Immature natural killer cell (primary cell): ENCODE measurements around the gene NBAS. TPM values are rescaled to one million over a fixed set of nuclear protein-coding genes. Genes with fewer than 3 reads are reported as not detected.

ENCODE experiments used
- DNase-seq, 3 donors: peaks; one replicate each; pipeline ENCODE4 v3.0.0; 2022; ENCODE audit warnings: mixed read lengths in 1 of 3
- H3K27ac Mint-ChIP-seq, 6 donors: one replicate each; pipeline ENCODE4 v1.8.0; 2020; ENCODE audit warnings: mixed read lengths in 6 of 6, mild to moderate bottlenecking in 5 of 6, inconsistent platforms in 4 of 6, moderate library complexity in 3 of 6
- H3K27me3 Mint-ChIP-seq, 3 donors: one replicate each; pipeline ENCODE4 v1.8.0; 2020 to 2021; ENCODE audit warnings: low read depth in 3 of 3, mild to moderate bottlenecking in 3 of 3, mixed read lengths in 3 of 3, moderate library complexity in 3 of 3, inconsistent platforms in 1 of 3
- H3K36me3 Mint-ChIP-seq, 3 donors: one replicate each; pipeline ENCODE4 v1.8.0; 2020; ENCODE audit warnings: mixed read lengths in 3 of 3, inconsistent platforms in 2 of 3, mild to moderate bottlenecking in 2 of 3
- H3K4me1 Mint-ChIP-seq, 2 donors: one replicate each; pipeline ENCODE4 v1.8.0; 2020; ENCODE audit warnings: inconsistent platforms in 2 of 2, mild to moderate bottlenecking in 2 of 2, mixed read lengths in 2 of 2, moderate library complexity in 1 of 2
- H3K4me3 Mint-ChIP-seq, 5 donors: one replicate each; pipeline ENCODE4 v1.8.0; 2020; ENCODE audit warnings: mild to moderate bottlenecking in 5 of 5, mixed read lengths in 5 of 5, inconsistent platforms in 3 of 5, moderate library complexity in 3 of 5
- H3K9me3 Mint-ChIP-seq, 6 donors: one replicate each; pipeline ENCODE4 v1.8.0; 2020; ENCODE audit warnings: mild to moderate bottlenecking in 6 of 6, mixed read lengths in 6 of 6, inconsistent platforms in 4 of 6, moderate library complexity in 3 of 6
- polyA plus RNA-seq, 3 donors: library from polyadenylated mRNA; unstranded; fragments of 300-500 nt; fragmentation: Illumina TruSeq; gene quantifications; one replicate each; pipeline ENCODE4 v1.2.3, GENCODE V29; 2021

NBAS gene
- polyA plus RNA-seq = 10 to 100 TPM; 10.8 to 21.0 (median 11.6) TPM

DNA sequence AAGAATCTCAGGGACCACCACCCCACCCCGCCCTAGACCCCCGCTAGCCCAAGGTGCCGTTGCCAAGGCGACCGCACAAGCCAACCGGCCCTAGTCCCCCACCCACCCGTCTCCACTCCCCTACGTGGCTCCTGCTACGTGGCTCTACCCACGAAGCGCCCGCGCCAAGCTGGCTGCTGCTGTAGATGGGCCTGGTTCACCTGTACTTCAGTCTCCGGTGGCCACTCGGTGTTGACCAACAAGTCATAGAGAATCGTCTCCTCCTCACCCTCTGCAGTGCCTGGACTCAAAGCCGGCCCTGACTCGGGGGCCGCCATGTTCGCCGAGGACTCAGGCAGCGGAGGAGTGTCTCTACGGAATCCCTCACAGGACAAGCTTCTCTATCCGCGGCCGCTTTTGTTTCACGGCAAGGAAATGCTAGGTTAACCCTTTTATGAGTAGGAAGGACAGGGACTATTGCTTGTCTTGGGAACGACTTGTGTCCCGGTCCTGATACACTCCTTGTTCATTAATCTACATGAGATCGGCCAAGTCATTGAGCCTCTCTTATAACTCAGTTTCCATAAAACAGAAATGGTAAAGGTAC is at the start of gene NBAS:
TSS of gene NBAS (minus strand) at position 347 of the 586 bp plus-strand sequence. CDS start at position 317, 30 bp downstream.
- peak within 1 kb of the TSS; percentile 99 to 100 (median 99) for H3K4me3 Mint-ChIP-seq
- peak; percentile 66 to 76 (median 71) for DNase-seq
- H3K27ac Mint-ChIP-seq = peak within 1 kb of the TSS; percentile 91 to 98 (median 97)
- no peaks in the 10 kb centered on the region for H3K9me3 Mint-ChIP-seq
- peaks cover 35 to 42% of the 10 kb centered on the region in 2 donors for H3K4me1 Mint-ChIP-seq
- no peaks in the 10 kb centered on the region for H3K36me3 Mint-ChIP-seq
- peaks cover 7 to 17% (median 14%) of the 10 kb centered on the region in 3 donors for H3K27me3 Mint-ChIP-seq

DNA sequence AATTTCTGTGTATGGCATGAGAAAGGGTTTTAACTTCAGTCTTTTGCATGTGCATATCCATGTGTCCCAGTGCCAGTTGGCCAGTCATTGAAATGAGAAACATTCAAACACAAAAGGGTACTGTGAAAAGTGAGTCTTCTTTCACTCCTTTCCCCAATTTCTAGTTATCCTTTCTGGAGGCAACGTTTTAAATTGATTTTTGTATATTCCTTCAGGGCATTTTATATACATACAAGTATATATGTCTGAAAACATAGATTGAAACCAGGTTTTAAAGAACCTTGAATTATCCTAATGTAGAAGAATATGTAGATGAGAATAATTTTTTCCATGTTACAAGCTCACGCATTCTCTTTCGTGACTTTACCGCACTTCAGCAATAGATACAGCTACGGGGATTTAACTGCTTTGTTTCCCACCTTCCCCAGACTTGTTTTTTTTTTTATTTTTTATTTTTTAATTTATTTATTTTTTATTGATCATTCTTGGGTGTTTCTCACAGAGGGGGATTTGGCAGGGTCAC is 49.4 kb upstream of the NBAS start:
- H3K27ac Mint-ChIP-seq = no peak overlapping the region
- no peak overlapping the region for H3K4me3 Mint-ChIP-seq
- H3K4me1 Mint-ChIP-seq = peaks cover 3 to 17% of the 10 kb centered on the region in 2 donors
- DNase-seq = no peak
- no peaks in the 10 kb centered on the region for H3K9me3 Mint-ChIP-seq
- H3K36me3 Mint-ChIP-seq = peaks cover 19 to 58% (median 30%) of the 10 kb centered on the region in 3 donors
- no peaks in the 10 kb centered on the region for H3K27me3 Mint-ChIP-seq

DNA sequence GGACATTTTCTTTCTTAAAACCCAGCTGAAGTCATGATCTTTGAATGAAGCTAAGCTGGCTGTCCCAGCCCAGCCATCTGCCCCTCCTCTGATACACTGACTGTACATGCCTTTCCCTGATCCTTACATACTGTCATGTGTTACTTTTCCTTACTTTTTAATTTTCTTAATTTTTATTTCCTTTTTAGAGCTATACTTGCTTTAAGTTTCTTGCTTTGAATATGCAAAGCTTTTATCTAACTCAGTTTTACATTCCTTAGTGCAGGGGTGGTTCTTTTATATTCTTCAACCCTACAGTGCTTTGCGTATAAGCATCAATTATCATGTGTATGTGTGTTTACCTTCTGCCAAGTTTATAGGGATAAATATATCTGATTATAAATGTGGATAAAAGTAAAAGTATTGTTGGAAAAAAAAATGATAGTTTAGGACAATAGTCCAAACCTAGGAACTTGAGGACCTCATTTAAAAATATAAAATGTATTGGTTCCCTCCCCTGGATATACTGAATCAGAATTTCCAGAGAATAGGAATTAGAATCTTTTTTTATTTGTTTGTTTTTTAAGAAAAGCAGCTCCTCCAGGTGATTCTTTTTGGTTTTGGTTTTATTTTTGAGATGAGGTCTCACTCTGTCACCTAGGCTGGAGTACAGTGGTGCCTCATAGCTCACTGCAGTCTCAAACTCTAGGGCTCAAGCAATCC is 48.4 kb upstream of the NBAS start:
- Mint-ChIP-seq H3K27ac (no peak overlapping the region), H3K9me3 (no peaks in the 10 kb centered on the region), H3K4me1 (peaks cover 3 to 8% of the 10 kb centered on the region in 2 donors), H3K36me3 (peaks cover 16 to 58% (median 35%) of the 10 kb centered on the region in 3 donors), H3K4me3 (no peak overlapping the region), H3K27me3 (no peaks in the 10 kb centered on the region)
- DNase-seq = no peak

DNA sequence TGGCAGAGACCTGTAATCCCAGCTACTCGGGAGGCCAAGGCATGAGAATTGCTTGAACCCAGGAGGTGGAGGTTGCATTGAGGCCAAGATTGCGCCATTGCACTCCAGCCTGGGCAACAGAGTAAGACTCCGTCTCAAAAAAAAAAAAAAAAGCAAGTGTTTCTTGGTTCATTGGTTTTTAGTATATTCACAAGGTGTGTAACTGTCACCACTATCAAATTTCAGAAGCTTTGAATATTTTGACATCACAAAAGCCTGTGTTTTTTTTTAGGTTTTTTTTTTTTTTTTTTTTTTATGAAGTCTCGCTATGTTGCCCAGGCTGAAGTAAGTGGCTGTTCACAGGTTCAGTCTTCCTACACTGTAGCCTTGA is 47.2 kb upstream of the NBAS start:
- Mint-ChIP-seq H3K27ac (no peak overlapping the region), H3K4me3 (no peak overlapping the region), H3K27me3 (no peaks in the 10 kb centered on the region), H3K36me3 (peaks cover 20 to 60% (median 37%) of the 10 kb centered on the region in 3 donors), H3K9me3 (no peaks in the 10 kb centered on the region), H3K4me1 (peaks cover 1 to 8% of the 10 kb centered on the region in 2 donors)
- DNase-seq = no peak

DNA sequence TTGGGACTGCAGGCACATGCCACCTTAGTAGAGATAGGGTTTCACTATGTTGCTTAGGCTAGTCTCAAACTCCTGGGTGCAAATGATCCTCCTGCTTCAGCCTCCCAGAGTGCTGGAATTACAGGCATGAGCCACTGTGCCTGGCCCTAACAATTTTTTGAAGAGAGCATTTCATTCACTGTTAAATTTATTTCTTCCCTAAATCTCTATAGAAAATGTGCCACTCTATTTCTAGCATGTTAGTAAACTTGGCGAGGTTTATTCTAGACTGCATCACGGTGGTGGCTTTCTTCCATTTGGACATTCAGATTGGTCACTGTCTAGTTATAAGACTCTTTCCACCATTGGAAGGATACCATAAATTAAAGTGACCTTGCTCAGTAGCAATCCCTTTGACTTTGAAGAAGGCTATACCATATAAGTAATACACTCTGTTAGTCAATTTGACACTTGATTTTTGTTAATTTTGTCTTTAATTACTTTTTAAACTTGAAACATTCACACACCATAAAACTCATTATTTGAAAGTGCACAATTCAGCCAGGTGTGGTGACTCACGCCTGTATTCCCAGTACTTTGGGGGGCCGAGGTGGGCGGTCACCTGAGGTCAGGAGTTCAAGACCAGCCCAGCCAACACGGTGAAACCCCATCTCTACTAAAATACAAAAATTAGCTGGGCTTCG is 46.7 kb upstream of the NBAS start:
- Mint-ChIP-seq H3K27ac (no peak overlapping the region), H3K4me3 (no peak overlapping the region), H3K9me3 (no peaks in the 10 kb centered on the region), H3K27me3 (no peaks in the 10 kb centered on the region), H3K36me3 (peaks cover 23 to 63% (median 39%) of the 10 kb centered on the region in 3 donors), H3K4me1 (peaks cover 0 to 8% of the 10 kb centered on the region in 2 donors)
- no peak for DNase-seq

DNA sequence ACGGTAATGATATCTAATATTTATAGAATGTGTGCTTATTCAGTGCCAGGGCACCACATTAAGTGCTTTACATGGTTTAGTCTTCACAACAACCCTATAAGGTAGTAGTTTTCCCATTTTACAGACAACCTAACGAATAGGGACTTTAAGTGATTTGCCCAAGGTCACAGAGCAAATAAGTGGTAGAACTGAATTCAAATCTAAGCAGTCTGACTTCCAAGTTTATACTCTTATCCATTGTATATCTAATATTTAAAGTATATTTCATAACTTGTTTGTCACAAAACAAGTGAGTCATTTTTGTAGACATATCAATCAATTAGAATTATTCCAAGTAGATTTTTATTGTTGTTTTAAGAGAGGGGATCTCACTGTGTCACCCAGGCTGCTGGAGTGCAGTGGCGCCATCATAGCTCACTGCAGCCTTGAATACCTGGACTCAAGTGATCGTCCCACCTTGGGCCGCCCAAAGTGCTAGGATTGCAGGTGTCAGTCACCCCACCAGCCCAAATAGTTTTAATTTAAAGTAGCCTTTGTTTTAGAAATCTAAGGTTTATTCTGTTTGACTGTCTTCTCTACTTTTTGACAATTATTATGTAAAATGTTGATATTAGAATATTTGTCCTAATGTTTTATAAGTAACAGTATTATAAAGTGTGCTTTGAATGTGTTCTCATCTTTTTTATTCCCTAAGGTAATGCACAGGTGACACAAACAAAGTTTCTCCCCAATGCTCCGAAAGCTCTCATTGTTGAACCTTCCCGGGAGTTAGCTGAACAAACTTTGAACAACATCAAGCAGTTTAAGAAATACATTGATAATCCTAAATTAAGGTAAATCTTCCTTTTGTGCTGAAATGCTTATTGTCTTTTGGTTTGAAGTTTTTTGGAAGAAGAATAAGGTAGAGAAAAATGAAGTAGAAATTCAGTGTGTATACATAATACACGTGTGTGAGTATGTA is 45.6 kb upstream of the NBAS start:
- H3K4me3 Mint-ChIP-seq = no peak overlapping the region
- H3K9me3 Mint-ChIP-seq = no peaks in the 10 kb centered on the region
- H3K36me3 Mint-ChIP-seq = peaks cover 25 to 73% (median 44%) of the 10 kb centered on the region in 3 donors
- H3K4me1 Mint-ChIP-seq = peaks cover 0 to 8% of the 10 kb centered on the region in 2 donors
- no peak overlapping the region for H3K27ac Mint-ChIP-seq
- no peaks in the 10 kb centered on the region for H3K27me3 Mint-ChIP-seq
- no peak for DNase-seq

DNA sequence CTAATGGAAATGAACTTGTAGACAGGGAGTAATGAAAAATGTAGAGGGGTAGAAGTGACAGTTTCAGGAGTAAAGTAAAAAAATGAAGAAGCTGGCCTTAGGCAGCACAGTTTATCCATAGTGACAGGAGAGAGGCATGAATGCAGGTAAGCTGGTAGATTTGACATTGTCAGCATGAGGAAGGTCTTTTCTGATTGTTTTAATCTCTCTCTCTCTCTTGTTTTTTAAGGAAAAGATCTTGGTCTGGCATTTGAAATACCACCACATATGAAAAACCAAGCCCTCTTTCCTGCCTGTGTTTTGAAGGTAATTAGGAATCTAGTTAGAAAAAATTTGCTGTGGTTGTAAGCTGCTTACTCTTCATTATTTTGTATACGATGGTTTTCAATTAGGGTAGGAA is 44.6 kb upstream of the NBAS start:
- Mint-ChIP-seq H3K27me3 (no peaks in the 10 kb centered on the region), H3K4me1 (peaks cover 0 to 8% of the 10 kb centered on the region in 2 donors), H3K4me3 (no peak overlapping the region), H3K36me3 (peaks cover 28 to 82% (median 44%) of the 10 kb centered on the region in 3 donors), H3K9me3 (no peaks in the 10 kb centered on the region), H3K27ac (peak overlapping the region in 1 of 6 donors; percentile 1)
- no peak for DNase-seq

DNA sequence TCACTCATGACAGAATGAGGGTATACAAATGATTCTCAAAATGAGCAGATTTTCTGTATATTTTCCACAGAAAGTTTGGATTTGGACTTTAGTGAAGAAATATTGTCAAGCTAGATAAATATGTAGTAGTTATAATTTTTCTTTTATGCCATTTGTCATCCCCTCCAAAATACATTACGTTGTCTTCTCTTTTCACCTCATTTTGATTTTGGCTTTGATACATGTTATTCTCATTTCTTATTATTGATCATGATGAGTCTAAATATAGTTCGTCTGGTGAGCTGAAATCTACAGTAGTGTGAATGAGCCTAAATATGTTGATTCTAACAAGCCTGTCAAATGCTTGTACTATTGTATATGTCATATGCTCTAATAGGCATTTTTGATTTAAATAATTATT is 42.8 kb upstream of the NBAS start:
- H3K9me3 Mint-ChIP-seq = no peaks in the 10 kb centered on the region
- H3K27ac Mint-ChIP-seq = no peak overlapping the region
- H3K4me1 Mint-ChIP-seq = no peaks in the 10 kb centered on the region
- H3K36me3 Mint-ChIP-seq = peaks cover 34 to 74% (median 34%) of the 10 kb centered on the region in 3 donors
- no peak for DNase-seq
- H3K4me3 Mint-ChIP-seq = no peak overlapping the region
- H3K27me3 Mint-ChIP-seq = no peaks in the 10 kb centered on the region

DNA sequence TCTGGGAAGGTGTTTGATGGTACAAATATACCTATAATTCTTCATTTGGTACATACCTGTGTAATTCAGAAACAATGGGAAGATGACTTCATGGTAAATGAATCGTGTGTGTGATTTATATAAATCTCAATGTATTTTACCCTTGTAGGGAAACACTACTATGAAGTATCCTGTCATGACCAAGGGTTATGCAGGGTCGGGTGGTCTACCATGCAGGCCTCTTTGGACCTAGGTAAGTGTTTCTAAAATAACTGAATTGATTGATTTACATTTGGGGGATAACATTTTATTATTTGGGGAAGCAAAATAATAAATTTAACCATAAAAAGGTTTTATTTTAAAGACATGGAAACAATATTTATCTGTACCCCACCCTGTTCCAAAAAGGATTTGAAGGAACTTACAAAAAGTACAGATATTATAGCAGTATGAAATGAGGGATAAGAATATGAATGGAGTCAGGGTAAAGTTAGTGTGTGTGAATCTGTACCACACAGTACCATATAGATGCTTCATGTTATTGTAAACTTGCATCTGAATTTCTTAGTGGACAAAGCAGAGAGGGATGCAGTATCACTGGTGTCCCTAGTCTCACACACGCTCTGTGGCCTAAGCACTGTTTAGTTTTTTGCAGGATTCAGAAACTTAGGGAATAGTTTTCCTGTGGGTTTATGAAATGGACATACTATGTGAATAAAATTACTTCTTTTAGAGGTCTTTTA is 42.1 kb upstream of the NBAS start:
- no peak for DNase-seq
- Mint-ChIP-seq H3K27me3 (peaks cover 0 to 1% (median 0%) of the 10 kb centered on the region in 3 donors), H3K36me3 (peaks cover 32 to 78% (median 39%) of the 10 kb centered on the region in 3 donors), H3K27ac (no peak overlapping the region), H3K4me1 (no peaks in the 10 kb centered on the region), H3K9me3 (no peaks in the 10 kb centered on the region), H3K4me3 (no peak overlapping the region)

DNA sequence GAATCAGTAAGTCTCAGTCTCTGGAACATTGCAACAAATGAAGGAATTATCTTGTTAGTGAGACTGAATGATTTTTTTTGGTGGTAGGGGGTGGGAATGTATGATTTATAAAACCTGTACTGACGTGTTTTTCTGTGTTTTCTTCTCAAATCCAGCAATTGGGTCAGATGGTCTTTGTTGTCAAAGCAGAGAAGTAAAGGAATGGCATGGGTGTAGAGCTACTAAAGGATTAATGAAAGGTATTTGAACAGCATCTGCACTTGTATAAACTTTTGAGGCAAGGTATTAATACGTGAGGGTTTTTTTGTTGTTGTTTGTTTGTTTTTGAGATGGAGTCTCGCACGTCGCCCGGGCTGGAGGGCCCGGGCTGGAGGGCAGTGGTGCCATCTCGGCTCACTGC is 41.3 kb upstream of the NBAS start:
- Mint-ChIP-seq H3K9me3 (no peaks in the 10 kb centered on the region), H3K4me1 (no peaks in the 10 kb centered on the region), H3K4me3 (no peak overlapping the region), H3K27me3 (peaks cover 0 to 1% (median 0%) of the 10 kb centered on the region in 3 donors), H3K36me3 (peaks cover 32 to 77% (median 37%) of the 10 kb centered on the region in 3 donors), H3K27ac (peak overlapping the region in 1 of 6 donors; percentile 27)
- no peak for DNase-seq

DNA sequence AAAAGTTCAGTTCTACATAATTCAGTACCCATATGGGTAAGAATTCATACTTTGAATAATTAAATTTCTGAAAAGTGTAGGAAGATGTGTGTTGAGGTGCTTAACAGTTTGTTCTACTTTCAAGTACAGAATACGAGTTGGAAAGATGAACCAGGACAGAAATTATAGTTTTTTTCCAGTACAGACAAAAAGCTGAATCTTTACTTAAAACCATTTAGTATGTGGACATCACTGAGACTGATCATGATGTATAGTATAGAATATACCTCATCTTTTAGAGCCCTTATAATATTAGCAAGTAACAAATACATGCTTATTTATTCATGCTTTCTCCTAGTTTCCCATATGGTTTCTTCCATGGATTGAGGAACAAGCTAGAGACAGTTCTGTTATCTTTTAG is 40.5 kb upstream of the NBAS start:
- H3K4me3 Mint-ChIP-seq = no peak overlapping the region
- H3K4me1 Mint-ChIP-seq = no peaks in the 10 kb centered on the region
- H3K27ac Mint-ChIP-seq = no peak overlapping the region
- H3K36me3 Mint-ChIP-seq = peaks cover 32 to 75% (median 36%) of the 10 kb centered on the region in 3 donors
- no peaks in the 10 kb centered on the region for H3K9me3 Mint-ChIP-seq
- no peak for DNase-seq
- H3K27me3 Mint-ChIP-seq = peaks cover 0 to 1% (median 0%) of the 10 kb centered on the region in 3 donors

DNA sequence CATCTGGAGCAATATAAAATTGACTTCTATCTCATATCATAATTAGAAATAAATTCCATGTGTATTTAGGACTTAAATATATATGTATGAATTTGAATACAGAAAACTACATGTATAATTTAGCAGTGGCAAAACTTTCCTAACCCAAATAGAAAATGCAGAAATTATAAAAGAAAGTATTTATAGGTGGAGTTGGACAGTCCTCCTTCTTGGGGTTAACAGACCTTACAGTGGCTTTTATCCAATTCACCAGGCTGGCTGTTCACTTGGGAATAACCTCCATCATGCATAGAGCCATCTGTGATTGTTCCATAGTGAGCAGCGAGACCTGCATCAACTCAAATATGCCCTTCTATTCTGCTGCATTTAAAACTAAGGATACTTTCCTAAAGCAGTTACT is 38.9 kb upstream of the NBAS start:
- Mint-ChIP-seq H3K27ac (no peak overlapping the region), H3K36me3 (peaks cover 31 to 65% (median 36%) of the 10 kb centered on the region in 3 donors), H3K9me3 (no peaks in the 10 kb centered on the region), H3K27me3 (peaks cover 0 to 1% (median 0%) of the 10 kb centered on the region in 3 donors), H3K4me3 (no peak overlapping the region), H3K4me1 (peaks cover 6 to 15% of the 10 kb centered on the region in 2 donors)
- DNase-seq = no peak
